ENCODE results near the gene RAD51C. TPM values are rescaled to one million over a fixed set of nuclear protein-coding genes. Genes with fewer than 3 reads are reported as not detected.
A peak's percentile ranks its signal among the peaks of the same experiment; 100 is the strongest.

The RAD51C gene
- polyA plus RNA-seq, 6 donors from 2014 or later = 44.9 to 96.2 (median 53.0) TPM

GRCh38 chr17:58691701-58692238 is 632 bp upstream of the RAD51C start, which contains the start of gene TEX14:
TSS of gene TEX14 (minus strand) at chr17:58692045. CDS start at chr17:58652001, 40,044 bp downstream.
- DNase-seq = no peak
- Mint-ChIP-seq H3K4me3 (peak within 1 kb of the TSS; percentile 93 to 97 (median 95)), H3K4me1 (peaks cover 18 to 20% (median 19%) of the 10 kb centered on the region in 3 donors), H3K9me3 (peaks cover 0 to 2% (median 0%) of the 10 kb centered on the region in 7 donors), H3K36me3 (no peaks in the 10 kb centered on the region), H3K27me3 (peaks cover 0 to 6% (median 0%) of the 10 kb centered on the region in 3 donors), H3K27ac (peak within 1 kb of the TSS; percentile 89 to 94 (median 92))
- no peak for ATAC-seq (ENCODE audit: low read depth in 2 of 2)

DNA sequence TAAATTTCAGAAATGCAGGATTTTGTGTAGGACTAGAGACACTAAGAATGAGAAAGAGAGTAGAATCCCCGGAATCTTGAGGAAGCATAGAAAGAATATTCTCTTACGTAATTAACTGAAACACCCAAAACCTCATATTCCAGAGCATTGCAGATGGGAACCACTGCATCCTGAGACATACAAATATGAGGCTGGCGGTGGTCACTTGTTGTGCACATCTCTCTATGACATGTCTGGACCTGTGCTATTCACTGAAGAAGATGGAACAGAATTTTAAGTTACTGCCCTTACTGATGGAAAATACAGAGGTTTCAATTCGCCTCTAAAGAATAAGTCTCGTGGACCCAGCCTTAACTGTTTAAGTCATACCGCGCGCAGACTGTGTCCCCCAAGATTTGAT is 806 bp downstream of the RAD51C start:
- H3K27ac Mint-ChIP-seq = peak overlapping the region in 5 of 6 donors; percentile 89 to 94 (median 89)
- ATAC-seq (ENCODE audit: low read depth in 2 of 2) = no peak

GRCh38 chr17:58693751-58694150 is 1.3 kb downstream of the RAD51C start:
- ATAC-seq (ENCODE audit: low read depth in 2 of 2) (no peak), DNase-seq (no peak)
- peak overlapping the region in 6 of 8 donors; percentile 93 to 97 (median 95) for H3K4me3 Mint-ChIP-seq
- H3K27me3 Mint-ChIP-seq = no peaks in the 10 kb centered on the region
- peaks cover 18 to 20% (median 19%) of the 10 kb centered on the region in 3 donors for H3K4me1 Mint-ChIP-seq
- H3K36me3 Mint-ChIP-seq = no peaks in the 10 kb centered on the region
- no peak overlapping the region for H3K27ac Mint-ChIP-seq
- H3K9me3 Mint-ChIP-seq = peaks cover 0 to 2% (median 0%) of the 10 kb centered on the region in 7 donors

More for the DNA sequence above, 806 bp downstream of the RAD51C start:
- H3K4me1 Mint-ChIP-seq = peaks cover 18 to 20% (median 19%) of the 10 kb centered on the region in 3 donors
- peak overlapping the region; percentile 93 to 97 (median 95) for H3K4me3 Mint-ChIP-seq
- no peak for DNase-seq
- peaks cover 0 to 2% (median 0%) of the 10 kb centered on the region in 7 donors for H3K9me3 Mint-ChIP-seq
- H3K27me3 Mint-ChIP-seq = no peaks in the 10 kb centered on the region
- H3K36me3 Mint-ChIP-seq = no peaks in the 10 kb centered on the region

- peak overlapping the region in 1 of 8 donors; percentile 24 for H3K4me3 Mint-ChIP-seq
- no peak for ATAC-seq (ENCODE audit: low read depth in 2 of 2)
- no peaks in the 10 kb centered on the region for H3K36me3 Mint-ChIP-seq
- DNase-seq = no peak
- peak overlapping the region in 1 of 6 donors; percentile 30 for H3K27ac Mint-ChIP-seq
- peaks cover 18 to 20% (median 19%) of the 10 kb centered on the region in 3 donors for H3K4me1 Mint-ChIP-seq
- no peaks in the 10 kb centered on the region for H3K27me3 Mint-ChIP-seq
- H3K9me3 Mint-ChIP-seq = peaks cover 0 to 2% (median 0%) of the 10 kb centered on the region in 7 donors
Observed at GRCh38 chr17:58694302-58694701, 1.9 kb downstream of the RAD51C start.

DNA sequence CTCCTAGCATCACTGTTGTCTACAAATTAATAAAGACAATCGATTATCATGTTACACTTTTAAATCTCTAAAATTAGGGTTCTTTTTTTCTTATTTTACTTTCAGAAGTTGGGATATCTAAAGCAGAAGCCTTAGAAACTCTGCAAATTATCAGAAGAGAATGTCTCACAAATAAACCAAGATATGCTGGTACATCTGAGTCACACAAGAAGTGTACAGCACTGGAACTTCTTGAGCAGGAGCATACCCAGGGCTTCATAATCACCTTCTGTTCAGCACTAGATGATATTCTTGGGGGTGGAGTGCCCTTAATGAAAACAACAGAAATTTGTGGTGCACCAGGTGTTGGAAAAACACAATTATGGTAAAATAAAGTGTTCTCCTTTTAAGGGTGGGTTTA is 2.4 kb downstream of the RAD51C start:
- Mint-ChIP-seq H3K27ac (peak overlapping the region in 1 of 6 donors; percentile 30), H3K4me3 (peak overlapping the region in 1 of 8 donors; percentile 24), H3K9me3 (peaks cover 0 to 2% (median 0%) of the 10 kb centered on the region in 7 donors), H3K36me3 (no peaks in the 10 kb centered on the region), H3K27me3 (no peaks in the 10 kb centered on the region), H3K4me1 (peaks cover 18 to 20% (median 19%) of the 10 kb centered on the region in 3 donors)
- no peak for DNase-seq
- ATAC-seq (ENCODE audit: low read depth in 2 of 2) = no peak

GRCh38 chr17:58699771-58700170 is 7.4 kb downstream of the RAD51C start:
- ATAC-seq (ENCODE audit: low read depth in 2 of 2) (no peak), DNase-seq (no peak)
- H3K4me1 Mint-ChIP-seq = no peaks in the 10 kb centered on the region
- no peaks in the 10 kb centered on the region for H3K27me3 Mint-ChIP-seq
- no peaks in the 10 kb centered on the region for H3K9me3 Mint-ChIP-seq
- no peaks in the 10 kb centered on the region for H3K36me3 Mint-ChIP-seq
- peak overlapping the region in 1 of 6 donors; percentile 37 for H3K27ac Mint-ChIP-seq
- H3K4me3 Mint-ChIP-seq = peak overlapping the region in 1 of 8 donors; percentile 33

- no peak overlapping the region for H3K4me3 Mint-ChIP-seq
- H3K27ac Mint-ChIP-seq = no peak overlapping the region
- no peak for ATAC-seq (ENCODE audit: low read depth in 2 of 2)
- DNase-seq = no peak
- H3K36me3 Mint-ChIP-seq = peaks cover 0 to 5% of the 10 kb centered on the region in 2 donors
- no peaks in the 10 kb centered on the region for H3K9me3 Mint-ChIP-seq
- H3K27me3 Mint-ChIP-seq = no peaks in the 10 kb centered on the region
- peaks cover 0 to 5% (median 0%) of the 10 kb centered on the region in 3 donors for H3K4me1 Mint-ChIP-seq
Observed at GRCh38 chr17:58702045-58702476, 9.7 kb downstream of the RAD51C start.

GRCh38 chr17:58702708-58703107 is 10.3 kb downstream of the RAD51C start:
- peaks cover 0 to 5% (median 0%) of the 10 kb centered on the region in 3 donors for H3K4me1 Mint-ChIP-seq
- ATAC-seq (ENCODE audit: low read depth in 2 of 2) (no peak), DNase-seq (no peak)
- peaks cover 0 to 5% of the 10 kb centered on the region in 2 donors for H3K36me3 Mint-ChIP-seq
- H3K27ac Mint-ChIP-seq = peak overlapping the region in 1 of 6 donors; percentile 83
- no peaks in the 10 kb centered on the region for H3K27me3 Mint-ChIP-seq
- H3K4me3 Mint-ChIP-seq = no peak overlapping the region
- H3K9me3 Mint-ChIP-seq = no peaks in the 10 kb centered on the region

DNA sequence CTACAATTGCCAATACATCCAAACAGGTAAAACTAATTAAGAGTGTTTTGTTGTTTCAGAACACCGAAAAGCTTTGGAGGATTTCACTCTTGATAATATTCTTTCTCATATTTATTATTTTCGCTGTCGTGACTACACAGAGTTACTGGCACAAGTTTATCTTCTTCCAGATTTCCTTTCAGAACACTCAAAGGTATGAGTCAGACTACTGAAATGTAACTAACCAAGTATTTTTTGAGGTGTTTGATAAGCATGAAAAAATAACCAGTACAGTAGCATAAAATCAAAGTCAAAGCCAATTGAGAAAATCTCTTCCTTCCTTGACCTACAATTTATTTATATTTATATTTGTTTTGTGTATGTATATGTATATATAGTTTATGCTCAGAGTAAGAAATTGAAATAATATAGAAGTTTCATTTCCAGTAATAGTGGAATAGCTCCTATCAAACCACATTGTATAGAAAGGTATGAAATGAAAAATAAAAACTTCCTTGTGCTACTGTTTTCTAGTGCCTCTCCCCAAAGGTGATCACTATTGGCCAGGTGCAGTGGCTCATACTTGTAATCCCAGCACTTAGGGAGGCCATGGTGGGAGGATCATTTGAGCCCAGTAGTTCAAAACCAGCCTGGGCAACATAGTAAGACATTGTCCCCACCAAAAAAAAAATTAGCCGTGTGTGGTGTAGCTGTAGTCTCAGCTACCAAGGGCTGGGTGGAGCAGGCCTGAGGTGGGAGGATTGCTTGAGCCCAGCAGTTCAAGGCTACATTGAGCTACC is 10.9 kb downstream of the RAD51C start:
- no peak for ATAC-seq (ENCODE audit: low read depth in 2 of 2)

GRCh38 chr17:58703916-58704286 is 11.5 kb downstream of the RAD51C start:
- no peak overlapping the region for H3K4me3 Mint-ChIP-seq
- H3K27me3 Mint-ChIP-seq = no peaks in the 10 kb centered on the region
- H3K36me3 Mint-ChIP-seq = peaks cover 0 to 5% of the 10 kb centered on the region in 2 donors
- ATAC-seq (ENCODE audit: low read depth in 2 of 2) = no peak
- no peaks in the 10 kb centered on the region for H3K9me3 Mint-ChIP-seq
- H3K27ac Mint-ChIP-seq = no peak overlapping the region
- no peak for DNase-seq
- H3K4me1 Mint-ChIP-seq = peaks cover 0 to 5% (median 0%) of the 10 kb centered on the region in 3 donors

More for the DNA sequence above, 10.9 kb downstream of the RAD51C start:
- H3K4me1 Mint-ChIP-seq = peaks cover 0 to 5% (median 0%) of the 10 kb centered on the region in 3 donors
- DNase-seq = no peak
- peaks cover 0 to 5% of the 10 kb centered on the region in 2 donors for H3K36me3 Mint-ChIP-seq
- H3K27me3 Mint-ChIP-seq = no peaks in the 10 kb centered on the region
- no peak overlapping the region for H3K27ac Mint-ChIP-seq
- no peak overlapping the region for H3K4me3 Mint-ChIP-seq
- H3K9me3 Mint-ChIP-seq = no peaks in the 10 kb centered on the region

DNA sequence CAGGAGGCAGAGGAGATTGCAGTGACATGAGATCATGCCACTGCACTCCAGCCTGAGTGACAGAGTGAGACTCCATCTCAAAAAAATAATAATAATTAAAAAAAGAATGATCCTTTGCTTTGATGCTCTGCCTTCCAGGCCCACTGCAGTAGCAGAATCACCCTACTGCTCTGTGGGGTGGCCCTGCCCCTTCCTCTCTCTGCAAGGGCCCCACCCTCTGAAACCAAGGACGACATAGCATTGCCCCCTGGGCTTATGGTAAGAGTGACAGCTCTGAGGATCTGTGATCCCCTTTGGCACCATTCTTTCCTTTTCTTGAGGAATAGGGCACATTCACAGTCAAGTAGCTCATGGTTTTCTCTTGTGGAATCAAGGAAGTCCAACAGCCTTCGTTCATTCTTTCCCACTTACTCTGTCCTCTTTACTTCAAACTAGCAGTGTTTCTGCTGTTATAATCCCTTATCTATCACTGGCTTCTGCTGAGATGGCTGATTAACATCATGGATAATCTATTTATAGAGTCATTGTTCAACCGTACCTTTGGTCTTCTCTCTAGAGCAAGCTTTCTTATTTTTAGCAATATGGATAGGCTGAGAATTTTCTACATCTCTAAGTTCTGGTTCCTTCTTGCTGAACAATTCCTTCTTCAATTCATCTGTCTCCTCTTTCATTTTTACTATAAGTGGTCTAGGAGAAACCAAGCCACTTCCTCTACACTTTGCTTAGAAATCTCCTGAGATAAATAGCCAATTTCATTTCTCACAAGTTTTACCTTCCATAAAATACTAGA is 14.1 kb downstream of the RAD51C start:
- no peak overlapping the region for H3K4me3 Mint-ChIP-seq
- DNase-seq = no peak
- H3K27ac Mint-ChIP-seq = peak overlapping the region in 4 of 6 donors; percentile 11 to 81 (median 52)
- no peak for ATAC-seq (ENCODE audit: low read depth in 2 of 2)
- peaks cover 12 to 13% of the 10 kb centered on the region in 2 donors for H3K36me3 Mint-ChIP-seq
- peaks cover 0 to 10% (median 7%) of the 10 kb centered on the region in 3 donors for H3K4me1 Mint-ChIP-seq
- no peaks in the 10 kb centered on the region for H3K9me3 Mint-ChIP-seq
- no peaks in the 10 kb centered on the region for H3K27me3 Mint-ChIP-seq

DNA sequence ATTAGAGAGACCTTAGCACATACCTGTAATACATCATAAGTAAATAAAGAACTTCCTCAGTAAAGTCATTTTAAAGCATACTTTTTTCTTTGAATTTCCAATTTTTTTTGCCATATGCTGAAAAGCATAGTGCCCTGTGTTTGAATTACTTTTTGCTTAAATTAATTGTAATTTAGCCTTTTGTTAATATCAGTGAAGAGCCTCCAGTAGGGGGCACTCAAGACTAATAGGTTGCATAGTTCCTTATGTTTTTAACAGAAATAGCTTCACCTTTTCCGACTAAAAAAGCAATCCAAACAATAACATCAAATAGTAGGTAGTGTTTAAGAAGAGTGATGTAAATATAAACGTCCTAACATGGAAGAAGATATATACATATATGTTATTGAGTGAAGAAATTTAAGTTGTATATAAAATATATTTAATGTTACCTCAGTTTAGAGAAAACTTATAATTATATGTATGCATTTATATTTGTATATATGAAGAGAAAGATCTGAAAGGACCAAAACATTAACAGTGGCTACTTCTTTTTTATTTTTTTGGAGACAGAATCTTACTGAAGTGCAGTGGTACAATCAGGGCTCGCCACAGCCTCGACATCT is 18.6 kb downstream of the RAD51C start:
- no peaks in the 10 kb centered on the region for H3K27me3 Mint-ChIP-seq
- H3K4me3 Mint-ChIP-seq = no peak overlapping the region
- H3K36me3 Mint-ChIP-seq = peaks cover 12 to 17% of the 10 kb centered on the region in 2 donors
- H3K9me3 Mint-ChIP-seq = no peaks in the 10 kb centered on the region
- H3K27ac Mint-ChIP-seq = no peak overlapping the region
- peaks cover 0 to 10% (median 7%) of the 10 kb centered on the region in 3 donors for H3K4me1 Mint-ChIP-seq
- DNase-seq (peak; percentile 47), ATAC-seq (ENCODE audit: low read depth in 2 of 2) (peak; percentile 32 to 43)

- H3K36me3 Mint-ChIP-seq = peaks cover 0 to 13% of the 10 kb centered on the region in 2 donors
- H3K27ac Mint-ChIP-seq = no peak overlapping the region
- no peak for DNase-seq
- H3K4me3 Mint-ChIP-seq = no peak overlapping the region
- ATAC-seq (ENCODE audit: low read depth in 2 of 2) = no peak
- H3K4me1 Mint-ChIP-seq = no peaks in the 10 kb centered on the region
- H3K27me3 Mint-ChIP-seq = no peaks in the 10 kb centered on the region
- H3K9me3 Mint-ChIP-seq = no peaks in the 10 kb centered on the region
Observed at GRCh38 chr17:58722274-58722673, 29.9 kb downstream of the RAD51C start.
